ENCODE data around the gene AGPAT4.
"Not testable (repeated sequence)": the region's sequence is repeated elsewhere in the genome, so short reads cannot be mapped to it uniquely, and the experiment has no call there.

AGPAT4 gene

DNA sequence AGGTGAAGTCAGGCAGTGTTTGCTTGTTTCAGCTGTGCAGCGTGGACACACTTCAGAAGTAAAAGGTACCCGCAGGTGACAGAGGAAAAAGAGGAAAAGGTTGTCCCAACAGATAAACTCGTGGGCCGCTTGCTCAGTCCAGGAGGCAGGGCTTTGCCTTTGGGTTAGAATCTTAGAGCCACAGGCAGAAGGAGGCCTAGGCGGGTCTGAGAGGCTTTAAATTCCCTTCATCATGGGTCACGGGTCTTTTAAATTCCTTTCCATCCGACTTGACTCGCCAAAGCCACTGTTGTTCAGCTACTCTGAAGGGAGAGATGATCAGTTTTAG is 48.2 kb downstream of the AGPAT4 start:
- Histone ChIP-seq H4K20me1 (ENCODE audit: control insufficient read depth, insufficient read depth, low read depth, low read length) (no peaks in the 10 kb centered on the region), H3K4me3 (ENCODE audit: low read length) (no peak overlapping the region), H3K36me3 (ENCODE audit: control insufficient read depth, low read length) (no peaks in the 10 kb centered on the region), H3K27ac (ENCODE audit: low read depth, low read length) (no peak overlapping the region), H3K9me3 (ENCODE audit: control insufficient read depth, insufficient read depth, low read length) (no peaks in the 10 kb centered on the region), H3K9me2 (replicated peaks; ENCODE audit: control insufficient read depth, low read length) (no peaks in the 10 kb centered on the region), H3K79me2 (ENCODE audit: control insufficient read depth, low read length) (no peaks in the 10 kb centered on the region), H3K4me2 (ENCODE audit: low read length) (no peak overlapping the region), H3F3A (ENCODE audit: control insufficient read depth, insufficient read depth) (no peaks in the 10 kb centered on the region), H3K27me3 (ENCODE audit: control insufficient read depth, low read length) (no peaks in the 10 kb centered on the region), H3K4me1 (ENCODE audit: control insufficient read depth, low read length) (peaks cover 4% of the 10 kb centered on the region; the same call in 1 of the 2 replicates)
- no peak for TF ChIP-seq EZH2phosphoT487 (IDR thresholded peaks at IDR 0.05; ENCODE audit: borderline replicate concordance, low read length)
- TF ChIP-seq, protein P1, sequence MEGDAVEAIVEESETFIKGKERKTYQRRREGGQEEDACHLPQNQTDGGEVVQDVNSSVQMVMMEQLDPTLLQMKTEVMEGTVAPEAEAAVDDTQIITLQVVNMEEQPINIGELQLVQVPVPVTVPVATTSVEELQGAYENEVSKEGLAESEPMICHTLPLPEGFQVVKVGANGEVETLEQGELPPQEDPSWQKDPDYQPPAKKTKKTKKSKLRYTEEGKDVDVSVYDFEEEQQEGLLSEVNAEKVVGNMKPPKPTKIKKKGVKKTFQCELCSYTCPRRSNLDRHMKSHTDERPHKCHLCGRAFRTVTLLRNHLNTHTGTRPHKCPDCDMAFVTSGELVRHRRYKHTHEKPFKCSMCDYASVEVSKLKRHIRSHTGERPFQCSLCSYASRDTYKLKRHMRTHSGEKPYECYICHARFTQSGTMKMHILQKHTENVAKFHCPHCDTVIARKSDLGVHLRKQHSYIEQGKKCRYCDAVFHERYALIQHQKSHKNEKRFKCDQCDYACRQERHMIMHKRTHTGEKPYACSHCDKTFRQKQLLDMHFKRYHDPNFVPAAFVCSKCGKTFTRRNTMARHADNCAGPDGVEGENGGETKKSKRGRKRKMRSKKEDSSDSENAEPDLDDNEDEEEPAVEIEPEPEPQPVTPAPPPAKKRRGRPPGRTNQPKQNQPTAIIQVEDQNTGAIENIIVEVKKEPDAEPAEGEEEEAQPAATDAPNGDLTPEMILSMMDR (IDR thresholded peaks at IDR 0.05; ENCODE audit: low read depth, low read length, poor library complexity, severe bottlenecking): no peak

DNA sequence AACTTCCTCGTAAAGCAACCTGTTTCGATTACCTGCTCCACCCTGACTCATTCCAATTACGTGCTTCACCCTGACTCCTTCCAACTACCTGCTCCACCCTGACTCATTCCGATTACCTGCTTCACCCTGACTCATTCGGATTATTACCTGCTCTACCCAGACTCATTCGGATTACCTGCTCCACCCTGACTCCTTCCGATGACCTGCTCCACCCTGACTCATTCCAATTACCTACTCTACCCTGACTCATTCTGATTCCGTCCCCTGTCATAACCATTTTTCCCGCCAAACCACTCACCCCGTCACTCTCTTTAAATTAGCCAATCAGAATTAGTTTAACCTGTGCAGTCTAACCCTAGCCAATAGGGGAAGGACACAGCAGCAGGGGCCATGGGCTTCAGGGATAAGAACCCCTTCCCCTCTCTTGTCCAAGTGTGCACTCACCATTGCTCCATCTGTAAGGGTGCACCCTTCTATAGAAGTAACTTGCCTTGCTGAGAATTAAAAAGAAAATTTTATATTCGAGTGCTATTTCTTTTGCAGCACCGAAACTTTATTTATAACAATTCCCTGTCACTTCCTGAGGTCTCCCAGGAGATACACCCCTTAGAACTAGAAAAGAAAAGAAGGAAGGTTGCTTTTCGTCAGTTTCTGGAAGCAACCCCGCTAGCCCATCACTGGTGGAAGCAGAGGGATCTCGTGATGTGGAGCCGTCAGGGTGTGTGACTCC is 48.7 kb downstream of the AGPAT4 start:
- not testable (repeated sequence) for H3K79me2 ChIP-seq (ENCODE audit: control insufficient read depth, low read length); H3K27me3 ChIP-seq (ENCODE audit: control insufficient read depth, low read length); H4K20me1 ChIP-seq (ENCODE audit: control insufficient read depth, insufficient read depth, low read depth, low read length); H3K27ac ChIP-seq (ENCODE audit: low read depth, low read length); H3K4me2 ChIP-seq (ENCODE audit: low read length); H3K9me2 ChIP-seq (replicated peaks; ENCODE audit: control insufficient read depth, low read length); H3F3A ChIP-seq (ENCODE audit: control insufficient read depth, insufficient read depth); H3K4me3 ChIP-seq (ENCODE audit: low read length); H3K4me1 ChIP-seq (ENCODE audit: control insufficient read depth, low read length); H3K36me3 ChIP-seq (ENCODE audit: control insufficient read depth, low read length); H3K9me3 ChIP-seq (ENCODE audit: control insufficient read depth, insufficient read depth, low read length)

DNA sequence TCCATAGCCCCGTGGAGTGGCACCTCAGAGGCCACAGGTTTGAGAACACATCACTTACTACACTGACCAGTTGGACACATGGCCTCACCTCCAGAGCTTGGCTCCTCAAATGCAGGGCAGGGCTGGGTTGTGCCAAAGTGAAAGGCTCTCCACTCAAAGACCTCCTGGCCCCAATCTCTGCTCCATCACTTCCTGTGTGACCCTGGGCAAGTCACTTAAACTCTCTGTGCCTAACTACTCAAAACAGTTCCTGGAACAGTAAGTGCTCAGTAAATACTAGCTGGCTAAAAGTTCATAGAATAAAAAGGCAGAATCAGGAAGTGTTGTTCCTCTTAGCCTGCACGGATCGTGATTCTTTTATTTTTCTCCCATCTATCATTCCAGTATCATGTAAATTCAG is 50.2 kb downstream of the AGPAT4 start:
- H3K9me2 ChIP-seq (replicated peaks; ENCODE audit: control insufficient read depth, low read length): no peaks in the 10 kb centered on the region
- no peaks in the 10 kb centered on the region for H3K36me3 ChIP-seq (ENCODE audit: control insufficient read depth, low read length)
- no peak for TF ChIP-seq EZH2phosphoT487 (IDR thresholded peaks at IDR 0.05; ENCODE audit: borderline replicate concordance, low read length)
- TF ChIP-seq, protein P1 (IDR thresholded peaks at IDR 0.05; ENCODE audit: low read depth, low read length, poor library complexity, severe bottlenecking): no peak
- no peak overlapping the region for H3K4me2 ChIP-seq (ENCODE audit: low read length)
- no peaks in the 10 kb centered on the region for H3K79me2 ChIP-seq (ENCODE audit: control insufficient read depth, low read length)
- H4K20me1 ChIP-seq (ENCODE audit: control insufficient read depth, insufficient read depth, low read depth, low read length): no peaks in the 10 kb centered on the region
- H3K27me3 ChIP-seq (ENCODE audit: control insufficient read depth, low read length): no peaks in the 10 kb centered on the region
- no peak overlapping the region for H3K4me3 ChIP-seq (ENCODE audit: low read length)
- no peaks in the 10 kb centered on the region for H3F3A ChIP-seq (ENCODE audit: control insufficient read depth, insufficient read depth)
- H3K27ac ChIP-seq (ENCODE audit: low read depth, low read length): no peak overlapping the region
- no peaks in the 10 kb centered on the region for H3K9me3 ChIP-seq (ENCODE audit: control insufficient read depth, insufficient read depth, low read length)
- H3K4me1 ChIP-seq (ENCODE audit: control insufficient read depth, low read length): peaks cover 4% of the 10 kb centered on the region; the same call in 1 of the 2 replicates

DNA sequence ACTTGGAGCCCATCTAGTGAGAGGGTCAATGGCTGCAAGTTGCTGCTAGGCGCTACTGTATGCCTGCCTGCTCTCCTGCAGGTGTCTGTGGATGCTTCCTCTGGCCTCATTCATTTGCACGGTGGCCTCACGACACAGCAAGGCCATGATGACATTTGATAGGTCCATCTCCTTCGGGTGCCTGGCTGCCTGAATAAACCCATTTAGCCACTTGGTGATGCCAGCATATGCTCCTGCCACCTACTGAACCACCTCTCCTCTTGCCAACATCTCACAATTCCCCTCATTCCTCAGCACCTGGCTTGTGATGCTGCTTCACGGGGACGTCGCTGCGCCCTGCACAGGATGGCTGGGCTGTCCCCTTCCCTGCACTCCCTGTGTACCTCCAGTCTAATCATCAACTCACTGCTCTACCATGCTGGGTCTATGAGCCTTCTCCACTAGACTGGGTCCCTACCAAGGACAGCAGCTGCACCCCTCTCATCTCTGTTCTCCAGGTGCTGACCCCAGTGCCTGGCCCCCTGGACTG is 51.1 kb downstream of the AGPAT4 start:
- Histone ChIP-seq H3K4me3 (ENCODE audit: low read length) (no peak overlapping the region), H3F3A (ENCODE audit: control insufficient read depth, insufficient read depth) (no peaks in the 10 kb centered on the region), H3K36me3 (ENCODE audit: control insufficient read depth, low read length) (no peaks in the 10 kb centered on the region), H3K27ac (ENCODE audit: low read depth, low read length) (no peak overlapping the region), H4K20me1 (ENCODE audit: control insufficient read depth, insufficient read depth, low read depth, low read length) (no peaks in the 10 kb centered on the region), H3K79me2 (ENCODE audit: control insufficient read depth, low read length) (no peaks in the 10 kb centered on the region), H3K4me1 (ENCODE audit: control insufficient read depth, low read length) (peaks cover 4% of the 10 kb centered on the region; the same call in 1 of the 2 replicates), H3K27me3 (ENCODE audit: control insufficient read depth, low read length) (no peaks in the 10 kb centered on the region), H3K9me3 (ENCODE audit: control insufficient read depth, insufficient read depth, low read length) (no peaks in the 10 kb centered on the region), H3K4me2 (ENCODE audit: low read length) (no peak overlapping the region), H3K9me2 (replicated peaks; ENCODE audit: control insufficient read depth, low read length) (no peaks in the 10 kb centered on the region)
- TF ChIP-seq, protein P1 (IDR thresholded peaks at IDR 0.05; ENCODE audit: low read depth, low read length, poor library complexity, severe bottlenecking): no peak
- TF ChIP-seq EZH2phosphoT487 (IDR thresholded peaks at IDR 0.05; ENCODE audit: borderline replicate concordance, low read length): no peak

Data from DOHH2 (cell line).